Ovary (tissue), 9 donors: ENCODE results near the gene CLEC16A. TPM values are rescaled to one million over a fixed set of nuclear protein-coding genes. Genes with fewer than 3 reads are reported as not detected.
A peak's percentile ranks its signal among the peaks of the same experiment; 100 is the strongest.
"Not testable (repeated sequence)": the region's sequence is repeated elsewhere in the genome, so short reads cannot be mapped to it uniquely, and the experiment has no call there.

Experiments used
- DNase-seq, 5 donors: peaks; one replicate each; pipeline ENCODE4 v3.0.0-alpha.2; 2019 to 2020
- H3K27ac ChIP-seq, 2 donors: fragments of 200-600 bp; one replicate each; pipeline versions ENCODE4 v1.5.1 to v1.8.0; 2019 to 2022
- H3K27me3 ChIP-seq: fragments of 200-600 bp; one replicate; pipeline ENCODE4 v1.8.0; 2022
- H3K36me3 ChIP-seq: fragments of 200-600 bp; sonication (generic); one replicate; pipeline ENCODE4 v1.5.1; 2019
- H3K4me1 ChIP-seq: one replicate; pipeline ENCODE4 v1.8.1; 2013; ENCODE audit warnings: mild to moderate bottlenecking, moderate library complexity; ENCODE audit not compliant: insufficient read depth
- H3K4me3 ChIP-seq: fragments of 200-600 bp; sonication (generic); one replicate; pipeline ENCODE4 v1.5.1; 2017
- H3K9me3 ChIP-seq, 2 donors: fragments of 200-600 bp in 1 of 2; sonication (generic) in 1 of 2; one replicate each; pipeline versions ENCODE4 v1.5.1 to v1.8.1; 2013 to 2019; ENCODE audit warnings: mild to moderate bottlenecking in 1 of 2, moderate library complexity in 1 of 2
- EP300 ChIP-seq: sonication (generic); formaldehyde crosslinking; IDR thresholded peaks from one replicate; pipeline ENCODE4 v1.6.1; 2017; ENCODE audit warnings: antibody characterized with exemption
- POLR2A ChIP-seq: fragments of 450-650 bp; IDR thresholded peaks from one replicate; pipeline ENCODE4 v1.6.1; 2017; ENCODE audit warnings: antibody characterized with exemption, mild to moderate bottlenecking, moderate library complexity
- WGBS, 3 donors: extraction: QIAGEN DNeasy Blood & Tissue Kit in 1 of 3; methylation state at CpG; one replicate each; pipeline versions ENCODE4 v1.1.5 to v1.1.7; 2013 to 2017; 5-methylcytosine and 5-hydroxymethylcytosine counted together
- intact Hi-C, 4 donors: fragments of 100-400 bp; cut with DNase I; formaldehyde crosslinking; loops; one replicate each; pipeline versions ENCODE4 v1.11.0 to v1.15.1; 2022 to 2023
- polyA plus RNA-seq, 2 donors: library from polyadenylated mRNA; stranded (reverse); fragments of 200-250 nt in 1 of 2; fragments of 350-450 nt in 1 of 2; fragmentation: Illumina TruSeq in 1 of 2; extraction: RNeasy Lipid Tissue Mini Kit (QIAGEN cat#74804) in 1 of 2; gene quantifications; one replicate each; pipeline ENCODE4 v1.2.3, GENCODE V29; 2013 to 2014
- total RNA-seq, 7 donors: library from RNA; depleted of rRNA in 2 of 7; stranded (reverse); fragments of >200 nt in 2 of 7; fragmentation: NEBNext Ultra II Directional in 3 of 7; extraction: Animal tissue kit (Norgen Biotek cat#: 25700) in 3 of 7; gene quantifications; one replicate each; pipeline versions ENCODE4 v1.1.0 to v1.2.4, GENCODE V29; 2016 to 2023
- TF ChIP-seq, protein P1 (sequence below), 3 donors: fragments of 450-650 bp in 2 of 3; fragments of 200-600 bp in 1 of 3; IDR thresholded peaks; one replicate each; pipeline versions ENCODE4 v1.5.1 to v1.8.0; 2016 to 2022; ENCODE audit warnings: antibody characterized with exemption in 3 of 3, mild to moderate bottlenecking in 1 of 3
- donor health status: DM: no; HTN: no; CAD: no; lungs with moderate emphysema.
- donor health status: DM: no; HTN: no; CAD: no.
- donor health status: Bipolar disorder and iron deficiency.
- donor health status: DM: yes; HTN: yes; CAD: no.
- donor health status: DM: no; HTN: no; CAD: no.
- donor health status: DM: yes; HTN: yes; CAD: no.

The CLEC16A gene
- total and polyA plus RNA-seq, 9 donors: 6.4 to 28.1 (median 16.5) TPM

DNA sequence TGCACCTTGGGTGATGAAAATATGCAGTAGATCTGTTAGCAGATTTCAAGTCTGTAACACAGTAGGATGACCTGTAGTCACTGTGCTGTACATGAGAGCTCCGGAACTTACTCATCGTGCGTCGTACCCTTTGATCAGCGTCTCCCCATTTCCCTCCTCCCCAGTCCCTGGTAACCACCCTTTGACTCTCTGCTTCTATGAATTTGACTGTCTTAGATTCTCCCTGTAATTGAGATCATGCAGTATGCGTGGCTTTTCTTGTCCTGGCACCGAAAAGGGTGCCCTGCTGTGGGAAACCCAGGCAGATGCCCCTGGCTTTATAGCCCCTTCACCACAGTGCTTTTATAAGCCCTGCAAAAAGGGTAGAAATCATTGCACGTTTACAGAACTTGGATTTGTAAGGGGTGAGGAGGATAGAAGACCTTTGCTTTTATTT lies 20.5 kb downstream of the CLEC16A start:
- no peak overlapping the region for H3K4me3 ChIP-seq
- no peaks in the 10 kb centered on the region for H3K4me1 ChIP-seq
- H3K9me3 ChIP-seq: no peaks in the 10 kb centered on the region
- WGBS, 3 donors: 89 to 96% (median 94%) methylated on average over 8 of the region's 8 CpGs
- H3K27ac ChIP-seq: no peak overlapping the region
- TF ChIP-seq, protein P1, sequence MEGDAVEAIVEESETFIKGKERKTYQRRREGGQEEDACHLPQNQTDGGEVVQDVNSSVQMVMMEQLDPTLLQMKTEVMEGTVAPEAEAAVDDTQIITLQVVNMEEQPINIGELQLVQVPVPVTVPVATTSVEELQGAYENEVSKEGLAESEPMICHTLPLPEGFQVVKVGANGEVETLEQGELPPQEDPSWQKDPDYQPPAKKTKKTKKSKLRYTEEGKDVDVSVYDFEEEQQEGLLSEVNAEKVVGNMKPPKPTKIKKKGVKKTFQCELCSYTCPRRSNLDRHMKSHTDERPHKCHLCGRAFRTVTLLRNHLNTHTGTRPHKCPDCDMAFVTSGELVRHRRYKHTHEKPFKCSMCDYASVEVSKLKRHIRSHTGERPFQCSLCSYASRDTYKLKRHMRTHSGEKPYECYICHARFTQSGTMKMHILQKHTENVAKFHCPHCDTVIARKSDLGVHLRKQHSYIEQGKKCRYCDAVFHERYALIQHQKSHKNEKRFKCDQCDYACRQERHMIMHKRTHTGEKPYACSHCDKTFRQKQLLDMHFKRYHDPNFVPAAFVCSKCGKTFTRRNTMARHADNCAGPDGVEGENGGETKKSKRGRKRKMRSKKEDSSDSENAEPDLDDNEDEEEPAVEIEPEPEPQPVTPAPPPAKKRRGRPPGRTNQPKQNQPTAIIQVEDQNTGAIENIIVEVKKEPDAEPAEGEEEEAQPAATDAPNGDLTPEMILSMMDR (IDR thresholded peaks at IDR 0.05): no peak
- no peak for TF ChIP-seq EP300
- TF ChIP-seq POLR2A: no peak
- intact Hi-C loops: loop anchor here in 3 of 4 donors (10.0 kb wide), 3 partner anchors 390 to 1100 kb away; no protein-coding TSS in a partner anchor
- peak in 1 of 5 donors; percentile 6 for DNase-seq
- no peaks in the 10 kb centered on the region for H3K27me3 ChIP-seq
- no peaks in the 10 kb centered on the region for H3K36me3 ChIP-seq

DNA sequence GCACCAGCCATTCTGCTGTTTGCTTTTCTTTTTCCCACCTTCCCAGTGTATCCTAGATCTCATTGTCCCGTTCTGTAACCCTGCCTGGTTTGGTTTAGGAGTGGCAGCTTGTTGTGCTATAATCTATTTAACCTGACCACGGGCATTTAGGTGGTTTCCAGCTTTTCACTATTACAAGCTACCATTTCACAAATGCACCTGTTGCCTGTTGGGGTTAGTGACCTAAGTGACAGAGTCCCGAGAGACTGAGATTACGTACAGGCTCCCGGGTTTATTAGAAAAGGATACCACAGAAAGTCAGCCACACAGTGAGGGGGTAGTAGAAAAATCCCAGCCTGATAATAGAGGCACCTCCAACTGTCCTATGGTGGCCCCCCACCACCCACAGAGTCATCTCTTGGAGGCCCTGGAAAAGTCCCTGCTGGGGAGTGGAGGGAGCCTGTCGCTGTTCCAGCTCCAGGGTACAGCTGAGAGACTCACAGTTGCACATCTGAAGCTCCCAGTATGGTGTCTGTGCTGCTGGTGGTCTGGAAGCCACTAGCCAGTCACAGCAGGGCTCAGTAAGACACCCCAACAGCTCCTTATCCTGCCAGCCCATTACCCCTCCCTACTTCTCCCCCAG lies 21.2 kb downstream of the CLEC16A start:
- WGBS, 3 donors: 92 to 94% (median 93%) methylated on average over 6 of the region's 6 CpGs
- Histone ChIP-seq H3K9me3 (no peaks in the 10 kb centered on the region), H3K4me1 (no peaks in the 10 kb centered on the region), H3K4me3 (no peak overlapping the region), H3K27me3 (no peaks in the 10 kb centered on the region), H3K27ac (no peak overlapping the region), H3K36me3 (no peaks in the 10 kb centered on the region)
- intact Hi-C loops: loop anchor here in 3 of 4 donors (10.0 kb wide), 3 partner anchors 389 to 1099 kb away; no protein-coding TSS in a partner anchor
- DNase-seq: no peak
- TF ChIP-seq EP300: no peak

DNA sequence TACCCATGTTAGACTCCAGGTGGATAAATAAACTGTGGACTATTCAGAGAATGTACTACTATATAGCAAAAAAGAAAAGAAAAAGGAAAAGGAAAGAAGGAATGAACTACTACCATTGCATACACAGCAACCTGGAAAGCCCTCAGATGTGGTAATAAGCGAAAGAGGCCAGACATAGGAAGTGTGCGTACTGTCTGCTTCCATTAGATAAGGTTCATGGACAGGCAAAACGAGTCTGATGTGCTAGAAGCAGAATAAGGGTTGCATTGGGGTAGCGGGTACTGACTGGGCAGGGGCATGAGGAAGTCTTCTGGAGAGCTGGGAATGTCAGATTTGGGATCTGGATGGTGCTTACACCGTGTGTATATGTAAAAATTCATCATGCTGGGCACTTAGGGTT lies 21.8 kb downstream of the CLEC16A start:
- WGBS, 3 donors: 87 to 90% (median 87%) methylated on average over 5 of the region's 5 CpGs
- H3K9me3 ChIP-seq: no peaks in the 10 kb centered on the region
- no peaks in the 10 kb centered on the region for H3K4me1 ChIP-seq
- intact Hi-C loops: loop anchor here in 3 of 4 donors (10.0 kb wide), 3 partner anchors 389 to 1099 kb away; no protein-coding TSS in a partner anchor
- no peaks in the 10 kb centered on the region for H3K36me3 ChIP-seq
- no peak overlapping the region for H3K4me3 ChIP-seq
- no peak for TF ChIP-seq POLR2A
- TF ChIP-seq, protein P1 (IDR thresholded peaks at IDR 0.05): no peak
- no peak for TF ChIP-seq EP300
- no peaks in the 10 kb centered on the region for H3K27me3 ChIP-seq
- no peak for DNase-seq
- no peak overlapping the region for H3K27ac ChIP-seq

DNA sequence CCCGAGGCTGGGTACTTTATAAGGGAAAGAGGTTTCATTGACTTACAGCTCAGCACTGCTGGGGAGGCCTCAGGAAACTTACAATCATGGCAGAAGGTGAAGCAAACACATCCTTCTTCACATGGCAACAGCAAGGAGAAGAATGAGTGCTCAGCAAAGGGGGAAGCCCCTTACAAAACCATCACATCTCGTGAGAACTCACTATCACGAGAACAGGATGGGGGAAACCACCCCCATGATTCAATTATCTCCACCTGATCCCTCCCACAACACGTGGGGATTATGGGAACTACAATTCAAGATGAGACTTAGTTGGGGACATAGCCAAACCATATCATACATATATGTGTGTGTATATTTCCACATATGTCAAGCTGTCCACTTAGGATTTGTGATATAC lies 22.2 kb downstream of the CLEC16A start:
- H3K4me3 ChIP-seq, H3K36me3 ChIP-seq, H3K9me3 ChIP-seq, H3K4me1 ChIP-seq, DNase-seq, H3K27ac ChIP-seq, H3K27me3 ChIP-seq: not testable (repeated sequence)
- 64 to 68% (median 67%) methylated on average over 4 of the region's 4 CpGs for WGBS, 3 donors
- intact Hi-C loops: loop anchor here in 3 of 4 donors (10.0 kb wide), 3 partner anchors 388 to 1098 kb away; no protein-coding TSS in a partner anchor

DNA sequence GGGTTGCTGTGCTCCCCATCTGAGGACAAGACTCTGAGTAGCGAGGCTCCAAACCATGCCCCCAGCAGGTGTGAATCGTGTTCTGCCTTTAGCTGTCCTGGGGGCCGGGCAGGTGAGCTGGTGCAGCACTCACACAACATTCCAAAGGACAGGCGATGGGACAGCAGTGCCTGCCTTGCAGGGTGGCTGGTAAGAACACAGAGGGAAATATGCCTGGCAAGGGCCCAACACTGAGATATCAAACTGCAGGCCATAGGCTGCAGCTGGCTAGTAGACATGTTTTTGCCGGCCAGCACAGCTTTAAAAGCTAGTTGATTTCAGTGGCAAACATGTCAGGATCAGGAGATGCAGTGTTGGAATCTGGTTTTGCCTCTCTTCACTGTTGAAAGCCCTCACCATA lies 23.6 kb downstream of the CLEC16A start:
- intact Hi-C loops: loop anchor here in 3 of 4 donors (10.0 kb wide), 3 partner anchors 387 to 1097 kb away; no protein-coding TSS in a partner anchor
- Histone ChIP-seq H3K4me1 (peaks cover 7% of the 10 kb centered on the region), H3K36me3 (no peaks in the 10 kb centered on the region), H3K27ac (no peak overlapping the region), H3K27me3 (no peaks in the 10 kb centered on the region), H3K9me3 (no peaks in the 10 kb centered on the region), H3K4me3 (no peak overlapping the region)
- no peak for TF ChIP-seq EP300
- no peak for TF ChIP-seq POLR2A
- TF ChIP-seq, protein P1 (IDR thresholded peaks at IDR 0.05): no peak
- WGBS, 3 donors: 55 to 84% (median 68%) methylated on average over 5 of the region's 5 CpGs
- no peak for DNase-seq
